GM12891 (cell line): ENCODE measurements around the gene DPH2.

ENCODE experiments used
- DNase-seq: peaks from one replicate; pipeline ENCODE4 v3.0.0; 2011; ENCODE audit warnings: low spot score; ENCODE audit not compliant: insufficient read length
- FAIRE-seq: peaks from 2 replicates; lab custom pipeline; 2011; peaks lifted over from hg19 to GRCh38; lab: Jason Lieb, UNC
- PAX5 ChIP-seq: IDR thresholded peaks from 2 replicates; pipeline ENCODE4 v1.6.1; 2011; ENCODE audit warnings: low read length, moderate library complexity, mild to moderate bottlenecking; ENCODE audit not compliant: insufficient read depth, severe bottlenecking
- POLR2A ChIP-seq: IDR thresholded peaks from 2 replicates; pipeline ENCODE4 v1.6.1; 2011; ENCODE audit warnings: low read depth, low read length, control low read depth
- POLR2AphosphoS5 ChIP-seq: IDR thresholded peaks from 2 replicates; pipeline ENCODE4 v1.6.1; 2011; ENCODE audit warnings: low read depth, low read length, control low read depth
- POU2F2 ChIP-seq: IDR thresholded peaks from 2 replicates; pipeline ENCODE4 v1.6.1; 2011; ENCODE audit warnings: low read depth, mild to moderate bottlenecking, control low read depth, low read length, moderate library complexity
- SPI1 ChIP-seq: IDR thresholded peaks from 2 replicates; pipeline ENCODE4 v1.6.1; 2011; ENCODE audit warnings: low read depth, low read length, control low read depth
- TAF1 ChIP-seq: IDR thresholded peaks from 2 replicates; pipeline ENCODE4 v1.6.1; 2011; ENCODE audit warnings: low read depth, low read length, control low read depth

DPH2 gene

DNA sequence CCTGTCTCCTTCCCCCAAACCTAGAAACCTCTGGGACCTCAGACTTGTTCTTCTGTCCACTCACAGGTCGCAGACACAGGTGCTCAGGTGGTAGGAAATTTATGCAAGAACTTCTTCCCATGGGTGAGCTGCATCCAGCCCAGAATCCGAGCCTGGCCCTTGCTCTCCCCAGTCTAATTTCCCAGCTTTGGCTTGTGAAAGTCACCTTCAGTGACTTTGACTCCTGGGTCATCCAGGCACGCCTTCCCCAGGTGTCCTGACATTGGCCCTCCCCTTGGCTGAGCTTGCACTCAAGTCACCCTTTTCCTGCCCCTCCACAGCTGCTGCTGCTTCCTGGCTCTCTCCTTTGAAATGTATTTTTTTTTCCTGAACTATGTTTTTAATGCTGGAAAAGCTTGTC lies 16.4 kb upstream of the DPH2 start:
- no peak for FAIRE-seq
- DNase-seq = no peak
- no peak for TF ChIP-seq POU2F2
- TF ChIP-seq TAF1 = no peak

DNA sequence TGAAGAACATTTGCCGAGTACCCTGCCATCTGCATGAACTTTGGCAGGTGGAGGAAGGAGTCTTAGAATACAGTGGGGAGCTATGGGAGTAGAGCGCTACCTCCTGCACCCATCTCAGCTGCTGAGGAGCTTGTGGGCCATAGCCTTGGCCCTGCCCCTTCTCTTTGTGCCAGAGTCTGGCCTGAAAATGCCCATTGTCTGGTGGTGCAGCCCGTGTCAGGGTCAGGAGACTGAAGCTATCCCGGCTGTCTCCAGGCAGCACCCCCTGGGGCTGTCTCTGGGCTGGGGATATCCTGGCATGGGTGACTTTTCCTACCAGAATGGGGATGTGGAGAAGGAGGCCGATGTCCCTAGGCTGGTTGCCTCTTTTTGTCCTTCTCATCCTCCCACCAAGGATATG lies 15.8 kb upstream of the DPH2 start:
- DNase-seq = no peak
- no peak for FAIRE-seq
- TF ChIP-seq TAF1 (no peak), POLR2AphosphoS5 (no peak), PAX5 (no peak), POU2F2 (no peak), POLR2A (no peak), SPI1 (no peak)

DNA sequence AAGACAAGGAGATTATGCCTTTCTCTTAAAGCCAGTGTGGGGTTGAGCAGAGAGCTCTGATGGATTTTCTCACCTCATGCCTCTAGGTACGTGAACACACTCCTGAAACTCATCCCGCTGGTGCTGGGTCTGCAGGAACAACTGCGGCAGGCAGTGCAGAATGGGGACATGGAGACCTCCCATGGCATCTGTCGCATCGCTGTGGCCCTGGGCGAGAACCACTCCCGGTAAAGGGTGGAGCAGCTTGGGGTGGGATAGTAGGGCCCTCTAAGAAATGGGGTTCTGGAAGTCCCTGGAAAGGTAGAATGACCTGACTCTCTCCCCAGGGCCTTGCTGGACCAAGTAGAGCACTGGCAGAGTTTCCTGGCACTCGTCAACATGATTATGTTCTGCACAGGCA lies 13.6 kb upstream of the DPH2 start:
- FAIRE-seq (no peak), DNase-seq (no peak)
- TF ChIP-seq POLR2A (no peak), SPI1 (no peak), POLR2AphosphoS5 (no peak), TAF1 (no peak), PAX5 (no peak), POU2F2 (no peak)

DNA sequence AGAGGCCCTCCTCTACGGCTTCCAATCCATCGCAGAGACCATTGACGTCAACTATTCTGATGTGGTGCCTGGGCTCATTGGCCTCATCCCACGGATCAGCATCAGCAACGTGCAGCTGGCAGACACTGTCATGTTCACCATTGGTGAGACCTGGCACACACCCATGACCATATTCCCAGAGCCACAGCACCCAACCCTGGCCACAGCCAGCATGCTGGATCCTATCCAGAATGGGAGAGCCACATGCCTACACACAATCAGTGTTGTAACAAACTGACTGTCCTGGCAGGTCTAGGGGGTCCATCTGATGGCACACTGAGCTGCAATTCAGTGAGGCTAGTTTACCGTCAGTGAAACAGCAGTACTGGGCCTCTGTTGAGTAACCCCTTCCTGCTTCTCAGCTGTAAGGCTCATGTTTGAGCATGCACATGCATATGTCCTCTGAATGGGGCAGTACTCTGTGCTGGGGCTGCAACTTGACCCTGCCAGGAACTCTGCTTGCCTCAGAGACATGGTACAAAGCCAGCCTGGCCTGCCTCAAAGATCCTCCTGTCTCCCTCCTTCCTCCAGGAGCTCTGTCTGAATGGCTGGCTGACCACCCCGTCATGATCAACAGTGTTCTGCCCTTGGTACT lies 12.3 kb upstream of the DPH2 start:
- no peak for FAIRE-seq
- DNase-seq = no peak
- TF ChIP-seq SPI1 (no peak), POLR2A (no peak), PAX5 (no peak)

GRCh38 chr1:43958351-43959255 lies 11.2 kb upstream of the DPH2 start:
- DNase-seq (no peak), FAIRE-seq (no peak)
- TF ChIP-seq PAX5 (no peak), TAF1 (no peak), SPI1 (no peak)

DNA sequence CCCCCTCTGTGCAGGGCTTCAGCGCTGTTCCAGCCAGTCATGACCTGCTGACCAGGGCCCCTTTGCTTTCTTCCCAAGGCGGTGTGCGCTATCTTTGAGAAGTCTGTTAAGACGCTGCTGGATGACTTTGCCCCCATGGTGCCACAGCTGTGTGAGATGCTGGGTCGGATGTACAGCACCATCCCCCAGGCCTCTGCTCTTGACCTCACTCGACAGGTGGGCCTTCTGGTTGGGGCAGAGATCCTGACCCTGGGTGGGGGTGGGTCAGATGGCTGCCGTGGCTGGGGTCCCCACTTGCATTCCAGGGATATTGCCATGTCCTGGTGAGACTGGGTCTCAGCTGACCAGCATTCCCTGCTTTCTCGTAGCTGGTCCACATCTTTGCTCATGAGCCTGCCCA lies 9.0 kb upstream of the DPH2 start:
- DNase-seq (no peak), FAIRE-seq (no peak)
- no peak for TF ChIP-seq PAX5
- TF ChIP-seq POLR2A = no peak
- no peak for TF ChIP-seq SPI1
- no peak for TF ChIP-seq TAF1
- TF ChIP-seq POU2F2 = no peak
- no peak for TF ChIP-seq POLR2AphosphoS5

DNA sequence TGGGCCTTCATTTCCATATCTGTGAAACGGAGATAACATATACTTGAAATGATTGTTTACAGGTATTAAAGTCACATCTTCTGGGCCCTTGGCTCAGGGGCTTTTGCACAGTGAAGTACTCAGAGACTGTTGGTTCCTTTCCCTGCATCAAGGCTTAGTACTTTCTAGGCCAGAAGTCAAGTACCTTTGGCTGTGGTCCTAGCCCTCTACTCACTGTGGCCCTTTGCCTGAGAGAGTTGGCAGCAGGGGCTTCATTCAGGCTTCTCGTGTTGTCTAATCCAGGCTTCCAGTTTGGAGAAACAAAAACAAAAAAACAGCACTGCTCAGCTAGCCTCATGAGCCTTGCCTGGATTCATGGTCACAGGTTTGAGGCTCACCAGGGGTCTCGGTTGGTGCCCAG lies 8.1 kb upstream of the DPH2 start:
- FAIRE-seq = no peak
- TF ChIP-seq POLR2AphosphoS5 (no peak), POLR2A (no peak), PAX5 (no peak), TAF1 (no peak), SPI1 (no peak), POU2F2 (no peak)

GRCh38 chr1:43962324-43962723 lies 7.5 kb upstream of the DPH2 start:
- TF ChIP-seq TAF1 (no peak), POU2F2 (no peak), POLR2A (no peak), PAX5 (no peak)
- DNase-seq (no peak), FAIRE-seq (no peak)

More for the DNA sequence above, 8.1 kb upstream of the DPH2 start:
- no peak for DNase-seq

GRCh38 chr1:43963006-43963405 lies 6.8 kb upstream of the DPH2 start:
- no peak for FAIRE-seq
- DNase-seq = no peak
- TF ChIP-seq POLR2AphosphoS5 (no peak), POU2F2 (no peak), POLR2A (no peak), TAF1 (no peak)

GRCh38 chr1:43963890-43964289 lies 5.9 kb upstream of the DPH2 start:
- DNase-seq (no peak), FAIRE-seq (no peak)
- TF ChIP-seq POU2F2 = no peak
- TF ChIP-seq POLR2AphosphoS5 = no peak
- TF ChIP-seq TAF1 = no peak
- no peak for TF ChIP-seq PAX5
- TF ChIP-seq POLR2A = no peak
- TF ChIP-seq SPI1 = no peak

DNA sequence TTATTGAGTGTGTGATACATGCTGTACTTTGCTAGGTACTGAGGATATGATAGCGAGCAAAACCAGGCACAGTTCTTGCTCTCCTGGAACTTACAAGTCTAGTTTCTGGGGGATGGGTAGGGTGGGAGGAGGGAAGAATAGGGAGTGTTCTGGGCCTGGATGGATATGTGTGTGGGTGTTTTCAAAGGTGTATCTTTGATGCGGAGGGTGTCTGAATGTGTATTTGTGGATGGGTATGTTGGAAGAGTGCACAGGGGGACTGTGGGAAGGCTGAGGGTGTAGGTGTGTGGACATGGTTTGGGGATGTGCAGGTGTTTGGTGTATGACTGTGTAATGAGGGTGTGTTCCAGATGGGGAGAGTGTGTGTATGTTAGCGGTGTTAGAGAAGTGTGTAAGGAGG lies 4.5 kb upstream of the DPH2 start:
- TF ChIP-seq SPI1 (no peak), PAX5 (no peak), POLR2AphosphoS5 (no peak), POU2F2 (no peak), POLR2A (no peak), TAF1 (no peak)
- FAIRE-seq = no peak
- DNase-seq = no peak
